HG03457 (cell line): ENCODE results near the gene MAP6D1.

Experiments
- ATAC-seq: cut with Tn5 transposase; IDR thresholded peaks from one replicate; pipeline ENCODE4 v1.9.1; 2021; ENCODE audit warnings: moderate number of reproducible peaks; ENCODE audit not compliant: unreplicated experiment

Gene MAP6D1

GRCh38 chr3:183825456-183826161 is at the start of gene MAP6D1:
Gene MAP6D1 (minus strand): TSS chr3:183825577. CDS start chr3:183825547, 30 bp downstream.
- peak; percentile 47 for ATAC-seq

GRCh38 chr3:183873914-183874313 is 48.5 kb upstream of the MAP6D1 start:
- ATAC-seq: no peak

- ATAC-seq: no peak
These were observed 46.2 kb upstream of the MAP6D1 start for GRCh38 chr3:183871541-183871940.

GRCh38 chr3:183870563-183870962 is 45.2 kb upstream of the MAP6D1 start:
- ATAC-seq: no peak

- no peak for ATAC-seq
These were observed 43.4 kb upstream of the MAP6D1 start for GRCh38 chr3:183868796-183869195.

GRCh38 chr3:183862610-183863009 is 37.2 kb upstream of the MAP6D1 start:
- ATAC-seq: no peak

GRCh38 chr3:183857863-183858262 is 32.5 kb upstream of the MAP6D1 start:
- ATAC-seq: no peak

GRCh38 chr3:183854318-183855035 is 29.1 kb upstream of the MAP6D1 start:
- ATAC-seq: no peak

- ATAC-seq: no peak
These were observed 20.4 kb upstream of the MAP6D1 start for GRCh38 chr3:183845608-183846288.

- ATAC-seq: no peak
These were observed 19.7 kb upstream of the MAP6D1 start for GRCh38 chr3:183845090-183845489.

- no peak for ATAC-seq
These were observed 19.2 kb upstream of the MAP6D1 start for GRCh38 chr3:183844606-183845005.

GRCh38 chr3:183839751-183840150 is 14.4 kb upstream of the MAP6D1 start:
- no peak for ATAC-seq

GRCh38 chr3:183837894-183838293 is 12.5 kb upstream of the MAP6D1 start:
- no peak for ATAC-seq

- ATAC-seq: no peak
These were observed 12.0 kb upstream of the MAP6D1 start for GRCh38 chr3:183837390-183837789.

- ATAC-seq: no peak
These were observed 8.1 kb upstream of the MAP6D1 start for GRCh38 chr3:183833516-183833915.

- ATAC-seq: no peak
These were observed 4.8 kb upstream of the MAP6D1 start for GRCh38 chr3:183830187-183830586.

GRCh38 chr3:183829466-183829865 is 4.1 kb upstream of the MAP6D1 start:
- ATAC-seq: no peak

GRCh38 chr3:183828538-183828870 is 3.1 kb upstream of the MAP6D1 start:
- ATAC-seq: no peak

GRCh38 chr3:183827809-183828537 is 2.6 kb upstream of the MAP6D1 start:
- no peak for ATAC-seq

GRCh38 chr3:183826448-183827250 is 1.3 kb upstream of the MAP6D1 start:
- ATAC-seq: no peak
